NCI-H128 (cell line): ENCODE data around the gene OR8A1.
"Not testable (repeated sequence)": the region's sequence is repeated elsewhere in the genome, so short reads cannot be mapped to it uniquely, and the experiment has no call there.

ENCODE experiments used
- DNase-seq: peaks from one replicate; lab custom pipeline; 2025; ENCODE audit not compliant: unreplicated experiment; lab: John Stamatoyannopoulos, UW

Gene OR8A1

DNA sequence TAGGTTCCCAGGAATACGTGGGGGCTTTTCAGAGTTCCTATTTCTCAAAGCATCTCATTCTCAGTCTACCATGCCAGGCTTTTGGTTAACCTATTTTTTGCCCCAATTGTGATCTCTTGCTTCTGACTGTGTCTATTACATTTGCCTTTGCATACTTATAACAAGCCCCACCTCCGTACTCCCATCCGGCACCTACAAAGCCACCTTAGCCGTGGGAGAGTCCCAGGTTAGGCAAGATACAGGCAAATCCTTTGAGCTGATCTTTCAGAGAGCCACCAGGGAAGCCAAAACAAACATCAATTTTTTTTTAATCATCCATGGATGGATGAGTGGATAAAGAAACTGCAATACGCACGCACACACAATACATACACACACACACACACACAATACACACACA lies 22.8 kb downstream of the OR8A1 start:
- no peak for DNase-seq

DNA sequence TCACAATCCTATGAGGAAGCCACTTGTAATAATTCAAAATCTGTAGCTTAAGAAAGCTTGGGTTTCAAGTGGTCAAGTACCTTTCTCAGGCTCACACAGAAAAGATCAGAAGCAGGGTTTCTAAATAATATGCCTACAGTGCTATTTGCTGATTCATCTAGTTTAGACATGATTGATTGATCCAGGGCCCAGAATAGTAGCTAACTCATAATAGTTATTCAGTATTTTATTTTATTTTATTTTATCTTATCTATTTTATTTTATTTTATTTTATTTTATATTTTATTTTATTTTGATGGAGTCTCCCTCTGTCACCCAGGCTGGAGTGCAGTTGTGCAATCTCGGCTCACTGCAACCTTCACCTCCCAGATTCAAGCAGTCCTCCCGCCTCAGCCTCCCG lies 25.5 kb downstream of the OR8A1 start:
- DNase-seq: no peak

DNA sequence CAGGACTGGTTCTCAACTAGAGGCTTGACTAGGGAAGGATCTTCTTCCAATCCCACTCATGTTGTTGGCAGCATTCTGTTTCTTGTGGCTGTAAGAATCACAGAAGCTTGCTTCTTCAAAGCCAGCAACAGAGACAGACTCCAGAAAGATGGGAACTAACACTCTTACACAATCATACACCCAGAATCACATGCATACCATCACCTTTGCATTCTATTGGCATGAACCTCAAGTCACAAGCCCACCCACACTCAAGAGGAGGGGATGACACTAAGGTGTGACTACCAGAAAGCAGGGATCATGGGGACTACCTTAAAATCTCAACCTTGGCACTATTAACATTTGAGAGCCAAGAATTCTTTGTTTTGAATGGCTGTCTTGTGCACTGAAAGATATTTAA lies 27.8 kb downstream of the OR8A1 start:
- DNase-seq: no peak

DNA sequence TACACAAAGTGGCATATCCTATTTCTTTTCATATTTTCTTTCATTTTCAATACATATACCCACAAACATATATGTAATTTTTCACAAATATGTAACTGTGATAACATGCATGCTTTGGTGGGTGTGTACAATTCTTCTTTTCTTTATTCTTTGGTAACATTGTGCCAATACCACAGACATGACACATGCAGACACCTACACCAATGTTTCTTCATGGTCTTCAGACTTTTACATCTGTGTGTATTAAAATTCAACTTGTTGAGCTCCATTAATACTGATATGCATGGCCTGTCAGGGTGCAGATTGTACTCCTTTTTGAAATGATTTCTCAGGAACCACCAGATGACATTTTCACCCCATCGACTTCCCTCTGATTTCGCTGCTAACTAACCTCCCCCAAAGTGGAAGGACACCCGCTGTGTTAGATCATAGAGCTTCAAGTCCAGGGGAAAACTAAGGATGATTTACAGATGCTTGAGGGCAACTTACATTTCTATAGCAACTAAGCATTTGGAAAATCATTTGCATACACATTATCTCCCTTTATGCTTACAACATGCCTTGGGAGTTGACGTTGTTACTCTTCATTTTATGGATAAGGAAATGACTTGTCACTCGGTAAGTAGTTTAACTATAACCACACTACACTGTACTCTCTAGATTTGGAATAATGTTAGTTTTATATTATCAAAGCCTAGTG lies 31.0 kb downstream of the OR8A1 start:
- DNase-seq: no peak

DNA sequence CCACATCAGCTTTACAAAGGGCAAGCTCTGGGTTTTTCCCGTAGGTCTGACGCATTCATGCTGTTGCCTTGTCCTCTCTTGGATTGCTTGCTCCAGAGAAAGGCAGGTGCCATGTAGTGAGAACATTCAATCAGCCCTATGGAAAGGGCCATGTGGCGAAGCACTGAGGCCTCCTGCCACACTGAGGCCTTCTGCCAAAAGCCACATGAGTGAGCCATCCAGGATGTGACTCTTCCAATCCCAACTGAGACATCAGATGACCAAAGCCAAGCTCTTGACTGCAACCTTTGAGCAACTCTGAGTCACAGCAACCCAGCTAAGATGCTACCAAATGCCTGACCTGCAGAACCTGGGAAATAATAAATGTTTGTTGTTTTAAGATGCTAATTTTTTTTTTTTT lies 32.4 kb downstream of the OR8A1 start:
- no peak for DNase-seq

DNA sequence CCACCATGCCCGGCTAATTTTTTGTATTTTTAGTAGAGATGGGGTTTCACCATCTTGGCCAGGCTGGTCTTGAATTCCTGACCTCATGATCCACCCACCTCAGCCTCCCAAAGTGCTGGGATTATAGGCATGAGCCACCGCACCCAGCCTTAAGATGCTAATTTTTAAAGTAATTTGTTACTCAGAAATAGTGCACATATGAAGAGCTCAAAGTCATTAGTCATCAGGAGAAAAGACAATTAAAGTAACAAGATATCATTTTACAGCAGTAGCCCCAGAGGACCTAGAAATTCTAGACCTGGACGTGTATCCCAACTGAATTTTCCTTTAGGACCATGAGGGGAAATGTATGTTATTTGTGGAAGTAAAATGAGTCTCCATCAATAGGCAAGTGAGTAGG lies 32.9 kb downstream of the OR8A1 start:
- not testable (repeated sequence) for DNase-seq

DNA sequence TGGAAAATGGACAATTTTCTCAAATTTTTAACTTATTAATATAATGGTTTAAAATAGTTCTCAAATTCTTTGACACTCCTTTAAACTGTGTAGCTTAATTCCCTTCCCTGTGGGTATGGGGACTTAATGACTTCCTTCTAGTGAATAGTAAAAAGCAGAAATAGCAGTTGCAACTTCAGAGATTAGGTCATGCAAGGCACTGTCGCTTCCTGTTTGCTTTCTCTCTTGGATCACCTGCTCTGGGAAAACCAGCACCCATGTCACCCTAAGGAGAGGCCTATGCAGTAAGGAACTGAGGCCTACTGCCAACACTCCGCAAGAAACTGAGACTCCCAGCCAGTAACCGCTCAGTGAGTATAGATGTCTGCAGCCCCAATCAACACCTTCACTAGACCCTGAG lies 35.9 kb downstream of the OR8A1 start:
- no peak for DNase-seq

DNA sequence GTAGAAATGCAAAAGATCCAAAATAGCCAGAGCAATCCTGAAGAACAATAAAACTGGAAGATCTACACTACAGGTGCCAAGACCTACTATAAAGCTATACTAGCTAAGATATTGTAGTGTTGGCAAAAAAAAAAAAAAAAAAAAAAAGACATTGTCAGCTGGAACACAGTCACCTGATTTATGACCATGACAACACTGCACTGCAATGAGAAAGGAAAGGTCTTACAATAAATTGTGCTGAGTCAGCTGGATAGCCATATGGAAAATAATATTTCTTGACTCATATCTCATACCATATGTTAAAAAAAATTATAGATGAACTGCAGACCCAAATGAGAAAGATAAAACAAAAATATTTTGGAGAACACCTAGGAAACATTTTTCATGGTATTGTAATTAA lies 38.4 kb downstream of the OR8A1 start:
- DNase-seq: no peak

DNA sequence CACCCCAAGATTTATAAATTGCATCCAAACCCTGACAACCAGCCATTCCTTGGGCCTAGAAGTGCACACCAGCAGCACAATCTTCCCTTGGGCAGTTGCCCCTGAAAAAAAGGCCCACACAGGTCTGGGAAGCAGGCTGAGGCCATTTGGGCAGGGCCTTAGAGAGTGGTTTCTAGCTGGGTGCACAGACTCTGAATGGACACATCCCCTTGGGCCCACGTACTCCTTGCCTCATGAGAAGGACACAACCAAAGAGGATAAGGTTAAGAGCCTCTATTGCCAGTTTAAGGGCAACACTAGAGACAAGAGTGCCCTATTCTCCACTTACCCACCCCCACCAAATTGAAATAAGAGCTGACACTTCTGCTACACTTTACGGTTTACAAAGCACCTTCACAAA lies 40.5 kb downstream of the OR8A1 start:
- DNase-seq: no peak

DNA sequence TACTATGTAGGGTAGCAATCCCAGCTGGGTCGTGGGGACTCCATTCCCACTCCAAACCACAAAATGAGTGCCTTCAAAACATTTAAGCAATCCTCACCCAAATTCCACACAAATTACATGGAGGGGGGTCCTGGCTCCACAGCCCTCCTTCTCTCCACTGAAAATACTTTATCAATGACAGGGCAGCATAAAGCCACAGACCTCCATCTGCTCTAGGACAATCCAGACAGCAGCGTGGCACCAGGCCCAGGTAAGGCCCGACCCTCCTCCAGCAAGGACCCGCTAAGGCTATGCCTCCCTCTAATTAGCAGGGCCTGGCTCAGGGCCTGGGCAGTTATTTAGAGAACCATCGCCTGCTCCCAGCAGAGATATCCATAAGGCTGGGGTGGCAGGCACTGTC lies 41.3 kb downstream of the OR8A1 start, which contains the start of gene PANX3:
PANX3 (plus strand) TSS at position 365 of the 400 bp plus-strand sequence. CDS start 129 bp downstream, outside the sequence.
- DNase-seq: no peak

DNA sequence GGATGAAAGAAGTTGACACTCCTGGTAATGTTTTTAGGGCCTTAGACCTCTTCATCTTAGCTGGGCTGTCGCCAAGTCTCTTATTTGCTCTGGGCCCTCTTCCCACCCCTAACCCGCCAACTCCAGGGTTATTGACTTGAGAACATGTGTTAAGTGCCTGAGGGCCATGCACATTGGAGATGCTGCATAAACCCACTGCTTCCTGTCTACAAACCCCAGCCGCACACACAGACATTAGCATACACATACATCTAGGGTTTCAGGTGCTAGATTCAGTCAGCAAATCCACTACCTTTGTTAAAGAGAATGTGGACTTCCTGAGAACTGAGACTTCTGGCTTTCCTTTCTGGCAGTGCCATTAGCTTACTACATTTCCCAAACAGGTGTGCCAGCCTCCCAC lies 42.2 kb downstream of the OR8A1 start:
- DNase-seq: no peak

DNA sequence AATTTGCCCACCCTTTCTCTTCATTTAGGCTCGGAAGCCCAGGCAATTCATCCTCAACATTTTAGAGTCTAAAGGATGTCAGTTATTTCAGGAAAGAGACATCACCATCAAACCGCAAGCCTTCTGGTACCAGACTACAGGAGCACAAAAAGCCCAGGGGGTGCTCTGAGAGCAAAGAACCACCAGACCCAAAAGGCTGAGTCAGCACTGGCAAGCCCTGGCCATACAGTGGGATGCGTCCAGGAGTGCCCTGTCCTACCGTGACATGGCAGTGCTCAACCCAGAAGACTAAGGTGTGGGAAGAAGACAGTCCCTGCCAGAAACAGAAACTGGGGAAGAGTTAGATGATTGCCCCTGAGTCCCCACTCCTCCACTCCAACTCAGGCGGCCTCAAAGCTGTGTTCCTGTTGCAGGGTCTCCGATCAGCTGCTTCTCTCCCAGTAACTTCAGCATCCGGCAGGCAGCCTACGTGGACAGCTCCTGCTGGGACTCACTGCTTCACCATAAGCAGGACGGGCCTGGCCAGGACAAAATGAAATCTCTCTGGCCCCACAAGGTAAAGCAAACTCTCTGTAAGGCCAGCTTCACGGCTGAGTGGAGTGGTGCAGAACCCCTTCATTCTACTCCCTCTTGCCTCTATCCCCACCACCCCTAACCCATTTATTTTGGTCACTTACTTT lies 42.9 kb downstream of the OR8A1 start:
- no peak for DNase-seq

DNA sequence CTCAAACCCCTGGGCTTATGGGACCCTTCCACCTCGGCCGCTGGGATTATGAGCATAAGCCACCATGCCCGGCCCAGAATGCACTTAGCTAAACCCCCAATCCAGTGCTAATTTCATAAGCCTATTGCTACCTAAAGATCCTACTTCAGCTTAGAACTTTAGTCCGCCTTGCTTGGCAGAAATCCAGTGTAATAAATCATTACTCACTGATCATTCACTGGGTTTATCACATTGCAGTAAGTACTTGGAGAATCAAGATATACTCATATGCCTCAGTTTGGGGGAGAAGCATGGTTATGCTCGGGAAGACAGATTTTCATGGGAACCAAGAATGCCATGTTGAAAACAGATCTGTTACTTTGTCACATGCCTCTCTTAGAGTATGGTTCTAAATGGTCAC lies 49.1 kb downstream of the OR8A1 start:
- no peak for DNase-seq
